HG02642 (cell line): ENCODE measurements around the gene GCH1.
"Not testable (repeated sequence)": the region's sequence is repeated elsewhere in the genome, so short reads cannot be mapped to it uniquely, and the experiment has no call there.

Experiments
- ATAC-seq: cut with Tn5 transposase; IDR thresholded peaks from one replicate; pipeline ENCODE4 v1.9.1; 2021; ENCODE audit warnings: mild to moderate bottlenecking; ENCODE audit not compliant: unreplicated experiment, poor library complexity

Gene GCH1

GRCh38 chr14:54805070-54805444 is 97.6 kb downstream of the GCH1 start:
- no peak for ATAC-seq

- no peak for ATAC-seq
These were observed 98.0 kb downstream of the GCH1 start for GRCh38 chr14:54804538-54805041.

- no peak for ATAC-seq
These were observed 98.6 kb downstream of the GCH1 start for GRCh38 chr14:54803926-54804537.

GRCh38 chr14:54803396-54803795 is 99.2 kb downstream of the GCH1 start:
- ATAC-seq, result no peak

- ATAC-seq, result not testable (repeated sequence)
These were observed 101.1 kb downstream of the GCH1 start for GRCh38 chr14:54801482-54801881.

- ATAC-seq, result no peak
These were observed 104.0 kb downstream of the GCH1 start for GRCh38 chr14:54798465-54799124.

- ATAC-seq, result no peak
These were observed 104.6 kb downstream of the GCH1 start for GRCh38 chr14:54797986-54798385.

GRCh38 chr14:54797556-54797955 is 105.1 kb downstream of the GCH1 start:
- ATAC-seq, result no peak

- ATAC-seq, result no peak
These were observed 105.7 kb downstream of the GCH1 start for GRCh38 chr14:54796961-54797360.

GRCh38 chr14:54794796-54795195 is 107.8 kb downstream of the GCH1 start:
- no peak for ATAC-seq

GRCh38 chr14:54794159-54794558 is 108.5 kb downstream of the GCH1 start:
- no peak for ATAC-seq

- ATAC-seq, result no peak
These were observed 110.3 kb downstream of the GCH1 start for GRCh38 chr14:54792288-54792687.
